Measurements from ENCODE around the gene ZCCHC7. TPM values are rescaled to one million over a fixed set of nuclear protein-coding genes. Genes with fewer than 3 reads are reported as not detected.
"Not testable (repeated sequence)": the region's sequence is repeated elsewhere in the genome, so short reads cannot be mapped to it uniquely, and the experiment has no call there.

The ZCCHC7 gene
- total RNA-seq, 1 experiment from 2014 or later, result 41.7 TPM

DNA sequence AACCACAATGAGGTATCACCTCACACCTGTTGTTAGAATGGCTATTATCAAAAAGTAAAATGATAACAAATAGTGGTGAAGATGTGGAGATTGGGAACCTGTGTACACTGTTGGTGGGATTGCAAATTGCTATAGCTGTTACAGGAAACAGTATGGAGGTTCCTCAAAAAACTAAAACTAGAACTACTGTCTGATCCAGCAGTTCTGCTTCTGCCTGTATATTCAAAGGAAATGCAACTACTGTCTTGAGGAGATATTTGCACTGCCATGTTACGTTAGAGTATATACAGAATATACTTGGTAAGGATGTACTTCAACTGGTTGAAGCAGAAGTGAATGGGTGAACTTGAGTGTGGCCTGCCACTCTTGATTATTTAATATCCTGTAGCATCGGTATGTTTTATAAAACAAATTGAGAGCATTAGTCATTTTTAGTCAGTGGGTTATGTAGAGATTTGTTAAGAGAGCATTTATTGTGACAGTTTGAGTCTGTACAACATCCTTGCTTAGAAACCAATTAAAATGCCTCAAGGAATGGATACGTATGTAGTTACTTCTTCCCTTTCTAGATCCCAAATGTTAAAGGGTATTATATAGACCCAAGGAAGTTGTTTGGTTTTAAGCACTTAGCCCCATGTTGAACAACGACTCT, 37.5 kb downstream of the ZCCHC7 start:
- Mint-ChIP-seq H3K9me3 (ENCODE audit: unreplicated experiment) (no peaks in the 10 kb centered on the region), H3K4me3 (ENCODE audit: unreplicated experiment) (no peak overlapping the region), H3K4me1 (ENCODE audit: insufficient read depth, unreplicated experiment) (no peaks in the 10 kb centered on the region), H3K27me3 (ENCODE audit: insufficient read depth, unreplicated experiment) (no peaks in the 10 kb centered on the region), H3K27ac (ENCODE audit: low read depth, unreplicated experiment) (no peak overlapping the region), H3K36me3 (ENCODE audit: insufficient read depth, unreplicated experiment) (peaks cover 49% of the 10 kb centered on the region)
- TF ChIP-seq, protein P1, sequence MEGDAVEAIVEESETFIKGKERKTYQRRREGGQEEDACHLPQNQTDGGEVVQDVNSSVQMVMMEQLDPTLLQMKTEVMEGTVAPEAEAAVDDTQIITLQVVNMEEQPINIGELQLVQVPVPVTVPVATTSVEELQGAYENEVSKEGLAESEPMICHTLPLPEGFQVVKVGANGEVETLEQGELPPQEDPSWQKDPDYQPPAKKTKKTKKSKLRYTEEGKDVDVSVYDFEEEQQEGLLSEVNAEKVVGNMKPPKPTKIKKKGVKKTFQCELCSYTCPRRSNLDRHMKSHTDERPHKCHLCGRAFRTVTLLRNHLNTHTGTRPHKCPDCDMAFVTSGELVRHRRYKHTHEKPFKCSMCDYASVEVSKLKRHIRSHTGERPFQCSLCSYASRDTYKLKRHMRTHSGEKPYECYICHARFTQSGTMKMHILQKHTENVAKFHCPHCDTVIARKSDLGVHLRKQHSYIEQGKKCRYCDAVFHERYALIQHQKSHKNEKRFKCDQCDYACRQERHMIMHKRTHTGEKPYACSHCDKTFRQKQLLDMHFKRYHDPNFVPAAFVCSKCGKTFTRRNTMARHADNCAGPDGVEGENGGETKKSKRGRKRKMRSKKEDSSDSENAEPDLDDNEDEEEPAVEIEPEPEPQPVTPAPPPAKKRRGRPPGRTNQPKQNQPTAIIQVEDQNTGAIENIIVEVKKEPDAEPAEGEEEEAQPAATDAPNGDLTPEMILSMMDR (IDR thresholded peaks at IDR 0.05; ENCODE audit: unreplicated experiment), result no peak
- ChIA-PET POLR2A (no interaction called here), CTCF (no interaction called here)
- no TSS peak for BruUV-seq (replicated peaks)
- intact Hi-C loops (cut with micrococcal nuclease), result no loop called here
- no peak for DNase-seq (ENCODE audit: unreplicated experiment)

DNA sequence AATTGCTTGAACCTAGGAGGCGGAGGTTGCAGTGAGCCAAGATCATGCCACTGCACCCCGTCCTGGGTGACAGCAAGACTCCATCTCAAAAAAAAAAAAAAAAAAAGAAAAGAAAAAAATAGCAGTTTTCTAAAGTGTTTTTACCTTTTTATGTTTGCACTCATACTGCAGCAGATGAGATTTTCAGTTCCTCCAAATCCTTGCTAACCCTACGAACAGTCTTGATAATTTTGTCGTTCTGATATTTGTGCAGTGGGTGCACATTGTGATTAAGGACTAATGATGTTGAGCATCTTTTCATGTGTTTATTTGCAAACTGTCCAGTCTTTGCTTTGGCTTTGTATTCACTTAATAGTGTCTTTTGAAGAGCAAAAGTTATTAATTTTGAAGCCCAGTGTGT, 42.9 kb downstream of the ZCCHC7 start:
- Mint-ChIP-seq H3K27ac (ENCODE audit: low read depth, unreplicated experiment) (no peak overlapping the region), H3K36me3 (ENCODE audit: insufficient read depth, unreplicated experiment) (peaks cover 58% of the 10 kb centered on the region), H3K4me1 (ENCODE audit: insufficient read depth, unreplicated experiment) (no peaks in the 10 kb centered on the region), H3K4me3 (ENCODE audit: unreplicated experiment) (no peak overlapping the region), H3K27me3 (ENCODE audit: insufficient read depth, unreplicated experiment) (no peaks in the 10 kb centered on the region), H3K9me3 (ENCODE audit: unreplicated experiment) (no peaks in the 10 kb centered on the region)
- TF ChIP-seq, protein P1 (IDR thresholded peaks at IDR 0.05; ENCODE audit: unreplicated experiment), result no peak
- BruUV-seq (replicated peaks), result no TSS peak
- no peak for DNase-seq (ENCODE audit: unreplicated experiment)
- POLR2A ChIA-PET, result no interaction called here
- CTCF ChIA-PET, result interaction anchor here (0.6 kb wide), 1 partner anchor 91 kb away, joined by 3 read pairs; no protein-coding TSS in a partner anchor
- intact Hi-C loops (cut with micrococcal nuclease), result no loop called here

DNA sequence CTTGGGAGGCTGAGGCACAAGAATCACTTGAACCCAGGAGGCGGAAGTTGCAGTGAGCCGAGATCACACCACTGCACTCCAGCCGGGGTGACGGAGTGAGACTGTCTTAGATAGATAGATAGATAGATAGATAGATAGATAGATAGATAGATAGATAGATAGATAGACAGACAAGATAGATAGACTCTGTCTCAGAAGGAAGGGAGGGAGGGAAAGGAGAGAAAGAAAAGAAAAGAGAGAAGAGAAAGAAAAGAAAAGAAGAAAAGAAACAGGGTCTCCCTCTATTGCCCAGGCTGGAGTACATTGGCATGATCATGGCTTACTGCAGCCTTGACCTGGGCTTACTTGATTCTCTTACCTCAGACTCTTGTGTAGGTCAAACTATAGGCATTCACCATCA, 44.0 kb downstream of the ZCCHC7 start:
- DNase-seq (ENCODE audit: unreplicated experiment); BruUV-seq (replicated peaks): not testable (repeated sequence)

DNA sequence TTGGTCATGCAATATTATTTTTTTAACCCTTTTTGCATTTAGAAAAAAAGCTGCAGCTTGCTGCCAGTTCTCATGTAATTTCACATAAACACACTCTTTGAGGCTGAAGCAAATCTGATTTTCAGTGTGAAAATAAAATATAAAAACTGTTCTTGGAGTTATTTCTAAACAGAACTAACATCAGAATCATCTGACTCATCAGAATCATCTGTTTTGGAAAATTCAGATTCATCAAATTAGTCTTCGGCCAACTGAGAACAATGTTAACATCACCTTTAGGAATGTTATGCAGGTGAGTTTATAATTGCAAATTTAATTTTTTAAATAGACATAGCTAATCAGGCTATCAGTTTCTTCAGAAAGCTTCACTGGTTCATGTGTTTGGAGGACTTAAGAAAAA, 45.3 kb downstream of the ZCCHC7 start:
- Mint-ChIP-seq H3K36me3 (ENCODE audit: insufficient read depth, unreplicated experiment) (peaks cover 51% of the 10 kb centered on the region), H3K27me3 (ENCODE audit: insufficient read depth, unreplicated experiment) (no peaks in the 10 kb centered on the region), H3K4me3 (ENCODE audit: unreplicated experiment) (no peak overlapping the region), H3K4me1 (ENCODE audit: insufficient read depth, unreplicated experiment) (no peaks in the 10 kb centered on the region), H3K27ac (ENCODE audit: low read depth, unreplicated experiment) (no peak overlapping the region), H3K9me3 (ENCODE audit: unreplicated experiment) (no peaks in the 10 kb centered on the region)
- ChIA-PET POLR2A (interaction anchor here (0.6 to 0.8 kb wide), 2 partner anchors 10 to 76 kb away, joined by 3 read pairs; no protein-coding TSS in a partner anchor), CTCF (no interaction called here)
- no TSS peak for BruUV-seq (replicated peaks)
- intact Hi-C loops (cut with micrococcal nuclease), result no loop called here
- TF ChIP-seq, protein P1 (IDR thresholded peaks at IDR 0.05; ENCODE audit: unreplicated experiment), result no peak
- no peak for DNase-seq (ENCODE audit: unreplicated experiment)

More for the DNA sequence above, 44.0 kb downstream of the ZCCHC7 start:
- H3K27ac Mint-ChIP-seq (ENCODE audit: low read depth, unreplicated experiment); H3K27me3 Mint-ChIP-seq (ENCODE audit: insufficient read depth, unreplicated experiment); H3K4me3 Mint-ChIP-seq (ENCODE audit: unreplicated experiment); H3K9me3 Mint-ChIP-seq (ENCODE audit: unreplicated experiment); POLR2A ChIA-PET; intact Hi-C loops (cut with micrococcal nuclease); H3K4me1 Mint-ChIP-seq (ENCODE audit: insufficient read depth, unreplicated experiment): not testable (repeated sequence)
- H3K36me3 Mint-ChIP-seq (ENCODE audit: insufficient read depth, unreplicated experiment), result peaks cover 57% of the 10 kb centered on the region
- CTCF ChIA-PET, result interaction anchor here (0.6 kb wide), 1 partner anchor 26 kb away, joined by 5 read pairs; no protein-coding TSS in a partner anchor
